Measurements from ENCODE around the gene UTP20.

Gene UTP20

GRCh38 chr12:101280006-101280505, at the start of gene UTP20:
TSS of gene UTP20 (plus strand) at chr12:101280105. CDS start at chr12:101280283, 178 bp downstream.
- DNase-seq = peak; percentile 80

GRCh38 chr12:101230547-101230946, 49.4 kb upstream of the UTP20 start:
- DNase-seq = peak; percentile 4

GRCh38 chr12:101231636-101232035, 48.3 kb upstream of the UTP20 start:
- DNase-seq = peak; percentile 93

GRCh38 chr12:101235686-101236085, 44.2 kb upstream of the UTP20 start:
- no peak for DNase-seq

DNA sequence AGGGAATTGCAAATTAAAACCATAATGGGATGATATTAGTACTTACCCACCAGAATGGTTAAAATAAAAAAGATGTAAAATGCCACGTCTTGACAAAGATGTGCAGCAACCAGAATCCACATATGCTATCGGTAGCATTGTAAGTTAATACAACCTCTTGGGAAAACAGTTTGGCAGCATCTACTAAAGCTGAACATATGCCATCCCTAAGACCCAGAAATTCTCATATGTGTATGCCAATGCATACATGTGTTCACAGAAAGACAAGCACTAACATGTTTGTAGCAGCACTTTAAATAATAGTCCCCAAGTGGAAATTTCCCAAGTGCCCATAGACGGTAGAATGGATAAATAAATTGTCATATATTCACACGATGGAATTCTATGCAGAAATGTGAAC, 41.6 kb upstream of the UTP20 start:
- DNase-seq = no peak

- DNase-seq = no peak
Observed at GRCh38 chr12:101238800-101239329, 41.0 kb upstream of the UTP20 start.

DNA sequence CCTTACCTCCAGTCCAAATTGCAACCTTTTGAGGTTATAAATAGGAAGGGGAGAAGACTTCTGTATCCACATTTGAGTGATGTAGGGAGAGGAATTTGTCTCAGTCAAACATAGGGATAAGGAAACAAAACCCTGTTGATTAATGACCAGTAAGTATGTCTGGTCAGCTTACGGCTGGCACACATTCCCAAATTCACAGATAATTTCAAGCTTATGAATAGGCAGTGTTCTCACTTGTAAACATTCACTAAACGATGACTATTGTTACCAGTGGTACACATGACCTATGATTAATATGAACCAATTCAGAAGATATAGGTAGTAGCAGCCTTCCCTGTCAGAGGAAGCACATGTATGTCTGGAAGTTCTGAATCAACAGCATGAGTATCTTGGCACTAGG, 36.8 kb upstream of the UTP20 start:
- DNase-seq = no peak

GRCh38 chr12:101243616-101244015, 36.3 kb upstream of the UTP20 start:
- no peak for DNase-seq

GRCh38 chr12:101256266-101256665, 23.6 kb upstream of the UTP20 start:
- DNase-seq = no peak

GRCh38 chr12:101257357-101257756, 22.5 kb upstream of the UTP20 start:
- no peak for DNase-seq

DNA sequence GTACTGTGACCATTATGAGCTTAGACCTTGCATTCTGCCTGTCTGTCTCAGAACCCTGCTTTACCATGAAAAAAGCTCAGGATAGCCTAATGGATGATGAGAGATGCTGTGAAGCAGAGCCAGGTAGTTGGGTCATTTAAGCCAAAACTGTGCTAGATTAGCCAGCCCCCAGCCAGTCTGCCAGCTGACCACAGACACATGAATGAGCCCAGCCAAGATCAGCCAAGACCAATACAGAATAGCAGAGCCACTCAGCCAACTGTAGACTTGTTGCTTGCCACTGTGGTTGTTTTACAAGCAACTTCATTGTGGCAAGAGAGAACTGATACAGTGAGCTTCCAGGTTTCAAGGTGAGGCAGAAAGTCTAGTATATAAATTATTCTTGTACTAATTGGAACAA, 12.8 kb upstream of the UTP20 start:
- no peak for DNase-seq

- no peak for DNase-seq
Observed at GRCh38 chr12:101276433-101276832, 3.5 kb upstream of the UTP20 start.

DNA sequence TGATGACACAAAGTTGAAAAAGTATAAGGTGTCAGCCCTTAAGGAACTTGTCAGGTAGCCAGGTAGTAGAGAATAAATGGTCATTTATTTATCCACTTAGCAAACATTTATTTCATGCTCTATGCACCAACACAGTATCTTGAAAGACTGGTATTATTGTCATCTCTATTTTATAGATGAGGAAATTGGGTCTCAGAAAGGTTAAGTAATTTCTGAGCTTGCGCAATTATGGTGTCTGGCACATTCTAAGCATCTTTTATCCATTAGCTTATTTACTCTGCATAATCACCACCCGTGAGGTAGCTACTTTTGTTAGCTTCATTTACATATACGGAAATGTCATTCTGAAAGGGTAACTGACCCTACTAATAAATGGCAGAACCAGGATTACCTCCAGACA, 2.5 kb upstream of the UTP20 start:
- DNase-seq = peak; percentile 31

GRCh38 chr12:101287357-101287756, 7.5 kb downstream of the UTP20 start:
- DNase-seq = no peak

DNA sequence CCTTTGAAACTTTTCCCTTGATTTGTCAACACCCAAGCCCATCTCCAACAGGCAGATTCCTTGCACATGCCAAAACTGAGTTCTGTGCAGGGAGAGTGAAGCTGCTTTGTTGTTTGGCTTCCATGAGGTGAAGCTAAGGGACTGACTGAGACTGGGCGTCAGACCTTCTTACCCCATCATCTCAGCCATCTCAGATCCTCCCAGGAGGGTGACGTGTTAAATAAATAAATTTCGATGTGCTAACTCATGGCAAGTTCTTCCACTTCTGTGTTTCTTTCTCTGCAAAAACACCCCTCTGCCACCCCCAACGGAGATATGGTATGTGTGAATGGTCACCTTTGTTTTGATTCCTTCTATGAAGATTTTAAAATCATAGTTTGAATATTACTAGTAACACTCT, 17.8 kb downstream of the UTP20 start:
- DNase-seq = no peak

GRCh38 chr12:101298426-101298825, 18.5 kb downstream of the UTP20 start:
- no peak for DNase-seq

DNA sequence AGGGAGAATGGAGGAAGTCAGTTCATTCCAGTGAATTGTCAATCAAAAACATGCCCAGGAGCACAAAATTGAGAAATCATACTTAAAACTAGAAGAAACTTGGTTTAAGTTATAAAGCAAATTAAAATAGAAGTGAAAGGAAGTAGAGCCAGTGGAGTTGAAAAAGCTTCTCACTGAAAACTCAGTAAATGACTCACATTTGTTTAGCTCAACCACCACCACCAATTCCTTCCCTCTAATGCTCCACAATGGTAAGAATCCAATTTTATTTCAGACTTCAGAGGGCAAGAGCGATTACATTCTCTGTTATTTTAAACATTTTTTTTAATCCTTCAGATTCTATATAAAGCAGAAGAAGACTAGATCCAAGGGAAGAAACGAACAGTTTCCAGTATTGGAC, 19.4 kb downstream of the UTP20 start:
- peak; percentile 32 for DNase-seq

DNA sequence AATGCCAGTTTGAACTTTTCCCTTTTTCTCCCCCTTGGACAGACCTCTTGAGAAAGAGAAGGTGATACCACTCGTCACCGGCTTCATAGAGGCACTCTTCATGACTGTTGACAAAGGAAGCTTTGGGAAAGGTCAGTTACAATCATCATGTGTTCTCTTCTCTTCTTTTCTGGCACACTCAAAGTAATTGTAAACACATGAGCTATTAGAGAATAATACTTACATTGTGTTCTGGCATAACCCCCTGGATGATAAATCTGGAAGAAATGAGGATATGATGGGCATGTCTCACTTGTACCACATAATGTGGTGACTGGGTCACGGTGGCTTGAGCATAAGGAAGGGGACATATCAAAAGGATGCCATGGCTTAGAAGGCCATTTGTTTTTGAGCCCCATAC, 20.0 kb downstream of the UTP20 start:
- DNase-seq = no peak

- no peak for DNase-seq
Observed at GRCh38 chr12:101302741-101303140, 22.8 kb downstream of the UTP20 start.

GRCh38 chr12:101305226-101305779, 25.4 kb downstream of the UTP20 start:
- DNase-seq = no peak

GRCh38 chr12:101305794-101306193, 25.9 kb downstream of the UTP20 start:
- DNase-seq = no peak

GRCh38 chr12:101322480-101322879, 42.6 kb downstream of the UTP20 start:
- no peak for DNase-seq

DNA sequence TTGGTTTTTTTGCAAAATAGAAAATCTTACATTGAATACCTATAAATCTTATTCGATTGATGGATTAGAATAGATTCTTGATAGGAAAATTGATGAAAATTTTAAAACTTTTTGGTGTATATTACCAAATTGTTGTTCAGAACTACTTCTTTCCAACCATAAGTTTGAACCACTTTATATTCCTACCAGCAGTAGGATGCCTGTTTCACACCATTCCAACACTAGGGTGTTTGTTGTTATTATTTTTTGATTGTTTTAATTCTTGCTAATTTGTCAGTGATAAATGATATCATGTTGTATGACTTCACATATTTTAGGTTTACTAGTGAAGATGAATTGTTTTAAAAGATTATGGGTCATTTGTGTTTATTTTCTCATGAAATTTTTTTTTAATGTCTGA, 43.4 kb downstream of the UTP20 start:
- no peak for DNase-seq

DNA sequence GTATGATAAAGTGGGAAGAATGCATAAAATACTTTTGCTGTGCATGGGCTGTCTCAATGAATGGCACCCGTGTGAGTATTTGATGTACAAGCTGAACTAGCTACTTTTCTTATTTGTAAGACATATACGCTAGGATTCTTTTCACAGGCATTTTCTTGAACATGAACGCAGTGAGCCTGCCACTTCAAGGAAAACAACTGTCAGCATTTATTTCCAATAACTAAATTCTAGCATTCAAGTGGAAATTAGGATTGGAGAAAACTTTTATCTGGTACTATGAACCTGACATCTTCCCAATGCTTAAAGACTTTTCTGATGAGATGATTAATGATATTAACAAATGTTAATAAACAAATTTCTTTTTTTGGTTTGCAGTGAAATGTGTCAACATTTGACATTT, 45.7 kb downstream of the UTP20 start:
- no peak for DNase-seq

GRCh38 chr12:101327051-101327450, 47.1 kb downstream of the UTP20 start:
- no peak for DNase-seq
